Thymus (tissue), 11 donors: ENCODE data around the gene PAN2. TPM values are rescaled to one million over a fixed set of nuclear protein-coding genes. Genes with fewer than 3 reads are reported as not detected.
"Not testable (repeated sequence)": the region's sequence is repeated elsewhere in the genome, so short reads cannot be mapped to it uniquely, and the experiment has no call there.

Experiments
- DNase-seq, 9 donors: peaks; one replicate each; pipeline ENCODE4 v3.0.0-alpha.2; 2013; ENCODE audit warnings: low spot score in 9 of 9, low read depth in 6 of 9, missing footprints in 1 of 9
- H3K27ac ChIP-seq, 2 donors: one replicate each; pipeline ENCODE4 v1.5.1; 2013; ENCODE audit warnings: control low read depth in 1 of 2, low read depth in 1 of 2, low read length in 1 of 2, mild to moderate bottlenecking in 1 of 2, moderate library complexity in 1 of 2
- H3K27me3 ChIP-seq, 2 donors: one replicate each; pipeline ENCODE4 v1.5.1; 2013; ENCODE audit warnings: low read length in 1 of 2; ENCODE audit not compliant: control insufficient read depth in 2 of 2, insufficient read depth in 1 of 2
- H3K36me3 ChIP-seq, 2 donors: one replicate each; pipeline ENCODE4 v1.5.1; 2013; ENCODE audit warnings: low read length in 1 of 2, mild to moderate bottlenecking in 1 of 2, moderate library complexity in 1 of 2; ENCODE audit not compliant: control insufficient read depth in 2 of 2, insufficient read depth in 2 of 2
- H3K4me1 ChIP-seq, 2 donors: one replicate each; pipeline ENCODE4 v1.5.1; 2013; ENCODE audit warnings: low read length in 2 of 2; ENCODE audit not compliant: control insufficient read depth in 2 of 2, insufficient read depth in 2 of 2
- H3K4me3 ChIP-seq, 2 donors: one replicate each; pipeline ENCODE4 v1.5.1; 2013; ENCODE audit warnings: low read length in 2 of 2, control low read depth in 1 of 2, mild to moderate bottlenecking in 1 of 2
- H3K9me3 ChIP-seq, 2 donors: one replicate each; pipeline ENCODE4 v1.5.1; 2013; ENCODE audit warnings: low read length in 1 of 2, mild to moderate bottlenecking in 1 of 2; ENCODE audit not compliant: control insufficient read depth in 2 of 2, insufficient read depth in 1 of 2
- WGBS: extraction: QIAGEN DNeasy Blood & Tissue Kit; methylation state at CpG from one replicate; pipeline ENCODE4 v1.1.7; 2013; 5-methylcytosine and 5-hydroxymethylcytosine counted together
- polyA plus RNA-seq: library from polyadenylated mRNA; stranded (reverse); fragments of 200-250 nt; gene quantifications from one replicate; pipeline ENCODE4 v1.2.3, GENCODE V29; 2013
- total RNA-seq: library from RNA; stranded (reverse); fragments of 120-200 nt; gene quantifications from one replicate; pipeline ENCODE4 v1.2.4, GENCODE V29; 2013
- donor health status: healthy.

PAN2 gene
- total and polyA plus RNA-seq, 2 donors, result 36.3 to 71.4 TPM

- Histone ChIP-seq H3K36me3 (peaks cover 51 to 72% of the 10 kb centered on the region in 2 donors), H3K4me3 (no peak overlapping the region), H3K27ac (no peak overlapping the region), H3K9me3 (no peaks in the 10 kb centered on the region), H3K4me1 (no peaks in the 10 kb centered on the region), H3K27me3 (no peaks in the 10 kb centered on the region)
- 95% methylated on average over 4 of the region's 4 CpGs for WGBS
- DNase-seq, result no peak
These were observed 47.6 kb downstream of the PAN2 start for GRCh38 chr12:56286044-56286830.

- not testable (repeated sequence) for H3K27ac ChIP-seq
These were observed 49.5 kb downstream of the PAN2 start for GRCh38 chr12:56284263-56284662.

DNA sequence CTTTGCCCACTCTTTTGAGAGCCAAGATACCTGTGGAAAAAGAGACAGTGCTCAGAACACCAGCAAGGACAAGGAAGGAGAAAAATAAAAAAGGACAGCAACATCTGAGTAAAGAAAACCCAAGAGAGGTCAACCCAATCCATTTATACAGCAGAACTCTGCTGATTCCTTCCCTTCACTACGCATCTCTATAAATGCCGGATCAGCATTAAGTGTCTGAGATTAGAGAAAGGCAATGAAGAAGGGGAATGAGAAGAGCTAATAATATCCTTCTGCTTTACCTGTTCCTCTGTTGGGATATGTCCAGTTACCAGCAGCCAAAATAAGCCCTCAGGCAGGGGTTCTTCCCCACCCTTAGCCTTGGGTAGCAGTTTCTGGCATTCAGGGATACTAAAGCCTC, 51.2 kb downstream of the PAN2 start:
- 96% methylated on average over 2 of the region's 2 CpGs for whole genome bisulfite sequencing
- no peaks in the 10 kb centered on the region for H3K9me3 ChIP-seq
- no peak overlapping the region for H3K27ac ChIP-seq

More at GRCh38 chr12:56284263-56284662, 49.5 kb downstream of the PAN2 start:
- not testable (repeated sequence) for H3K27me3 ChIP-seq, H3K9me3 ChIP-seq, H3K4me3 ChIP-seq, DNase-seq, H3K4me1 ChIP-seq
- H3K36me3 ChIP-seq, result peaks cover 59 to 73% of the 10 kb centered on the region in 2 donors
- 98% methylated on average over 5 of the region's 5 CpGs for WGBS

DNA sequence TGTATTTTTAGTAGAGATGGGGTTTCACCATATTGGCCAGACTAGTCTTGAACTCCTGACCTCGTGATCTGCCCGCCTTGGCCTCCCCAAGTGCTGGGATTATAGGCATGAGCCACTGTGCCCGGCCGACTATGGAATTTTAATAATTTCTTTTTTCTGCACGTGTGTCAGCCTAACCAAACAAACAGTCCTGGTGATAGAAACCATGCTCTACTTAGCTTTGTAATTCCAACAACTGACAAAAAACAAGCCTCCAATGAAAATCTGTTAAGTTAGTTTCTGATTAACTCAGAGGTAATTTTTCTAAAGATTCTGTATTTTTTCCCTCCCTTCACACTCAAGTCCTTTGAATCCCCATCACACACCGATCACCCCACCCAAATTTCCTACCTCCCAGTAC, 51.8 kb downstream of the PAN2 start:
- 96% methylated on average over 6 of the region's 6 CpGs for WGBS
- peaks cover 77 to 80% of the 10 kb centered on the region in 2 donors for H3K36me3 ChIP-seq
- no peak for DNase-seq
- H3K4me3 ChIP-seq, result no peak overlapping the region
- H3K27ac ChIP-seq, result no peak overlapping the region
- H3K27me3 ChIP-seq, result no peaks in the 10 kb centered on the region
- no peaks in the 10 kb centered on the region for H3K9me3 ChIP-seq
- H3K4me1 ChIP-seq, result no peaks in the 10 kb centered on the region

More for the DNA sequence above, 51.2 kb downstream of the PAN2 start:
- H3K4me3 ChIP-seq, result no peak overlapping the region
- H3K27me3 ChIP-seq, result no peaks in the 10 kb centered on the region
- H3K4me1 ChIP-seq, result no peaks in the 10 kb centered on the region
- DNase-seq, result no peak
- H3K36me3 ChIP-seq, result peaks cover 76 to 77% of the 10 kb centered on the region in 2 donors

DNA sequence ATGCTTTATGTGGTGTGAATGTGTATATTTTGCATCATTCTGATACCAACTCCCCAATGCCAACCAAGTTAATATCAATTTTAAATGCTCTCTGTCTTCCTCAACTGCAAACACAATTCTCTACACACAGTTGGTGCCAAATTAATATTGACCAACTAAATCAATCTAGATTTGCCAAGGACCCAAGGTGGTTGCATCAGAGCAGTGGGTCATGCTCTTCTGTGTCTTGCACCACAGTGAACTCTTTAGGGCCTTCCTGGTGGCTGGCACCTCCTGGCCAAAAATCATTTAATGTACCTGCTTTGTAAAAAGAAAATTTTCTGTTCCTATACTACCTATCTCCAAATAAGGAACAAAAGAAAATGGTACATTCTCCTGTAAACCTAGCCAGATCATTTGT, 53.0 kb downstream of the PAN2 start:
- H3K9me3 ChIP-seq, result no peaks in the 10 kb centered on the region
- no peak for DNase-seq
- H3K36me3 ChIP-seq, result peaks cover 76 to 77% of the 10 kb centered on the region in 2 donors
- no peaks in the 10 kb centered on the region for H3K4me1 ChIP-seq
- H3K4me3 ChIP-seq, result no peak overlapping the region
- H3K27ac ChIP-seq, result no peak overlapping the region
- H3K27me3 ChIP-seq, result no peaks in the 10 kb centered on the region

GRCh38 chr12:56278905-56279304, 54.9 kb downstream of the PAN2 start:
- WGBS, result 97% methylated on average over 3 of the region's 3 CpGs
- DNase-seq, result no peak
- H3K4me3 ChIP-seq, result no peak overlapping the region
- no peaks in the 10 kb centered on the region for H3K4me1 ChIP-seq
- no peak overlapping the region for H3K27ac ChIP-seq
- peaks cover 77 to 84% of the 10 kb centered on the region in 2 donors for H3K36me3 ChIP-seq
- no peaks in the 10 kb centered on the region for H3K27me3 ChIP-seq
- H3K9me3 ChIP-seq, result no peaks in the 10 kb centered on the region

DNA sequence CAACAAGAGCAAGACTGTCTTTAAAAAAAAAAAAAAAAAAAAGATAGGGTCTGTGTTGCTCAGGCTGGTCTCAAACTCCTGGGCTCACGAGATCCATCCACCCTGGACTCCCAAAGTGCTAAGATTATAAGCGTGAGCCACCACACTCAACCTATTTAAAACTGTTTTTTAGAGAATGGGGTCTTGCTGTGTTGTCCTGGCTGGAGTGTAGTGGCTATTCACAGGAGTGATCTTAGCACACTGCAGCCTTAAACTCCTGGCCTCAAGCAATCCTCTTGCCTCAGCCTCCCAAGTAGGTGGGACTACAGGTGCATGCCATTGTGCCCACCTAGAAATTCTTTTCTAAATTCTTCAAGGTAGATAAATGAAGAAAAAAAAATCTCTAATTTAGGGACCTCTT, 59.5 kb downstream of the PAN2 start:
- DNase-seq, result no peak
- H3K9me3 ChIP-seq, result no peaks in the 10 kb centered on the region
- WGBS, result 97% methylated on average over 2 of the region's 2 CpGs

DNA sequence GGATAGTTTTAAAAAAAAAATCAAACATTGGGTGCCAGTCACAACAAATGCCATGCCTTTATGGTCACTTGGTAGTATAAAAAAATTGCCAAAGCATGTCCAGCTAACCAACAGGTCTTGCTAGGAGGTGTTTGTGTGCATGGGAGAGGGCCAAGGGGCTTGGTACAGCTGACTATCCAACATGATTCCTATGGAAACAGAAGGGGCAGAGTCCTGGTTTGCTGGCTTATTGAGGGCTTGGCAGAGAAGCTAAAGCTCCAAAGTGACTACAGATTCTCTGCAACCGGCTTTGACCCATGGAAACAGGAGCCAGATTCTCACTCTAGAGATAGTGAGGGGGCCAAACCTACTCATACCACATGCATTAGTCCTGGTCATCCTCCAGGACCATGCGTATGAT, 61.3 kb downstream of the PAN2 start:
- H3K27ac ChIP-seq, H3K4me1 ChIP-seq, DNase-seq, H3K9me3 ChIP-seq, H3K27me3 ChIP-seq, H3K4me3 ChIP-seq: not testable (repeated sequence)
- H3K36me3 ChIP-seq, result peaks cover 48 to 73% of the 10 kb centered on the region in 2 donors
- 98% methylated on average over 2 of the region's 2 CpGs for WGBS

More for the DNA sequence above, 59.5 kb downstream of the PAN2 start:
- Histone ChIP-seq H3K4me1 (no peaks in the 10 kb centered on the region), H3K27me3 (no peaks in the 10 kb centered on the region), H3K4me3 (no peak overlapping the region), H3K36me3 (peaks cover 66 to 84% of the 10 kb centered on the region in 2 donors), H3K27ac (no peak overlapping the region)

DNA sequence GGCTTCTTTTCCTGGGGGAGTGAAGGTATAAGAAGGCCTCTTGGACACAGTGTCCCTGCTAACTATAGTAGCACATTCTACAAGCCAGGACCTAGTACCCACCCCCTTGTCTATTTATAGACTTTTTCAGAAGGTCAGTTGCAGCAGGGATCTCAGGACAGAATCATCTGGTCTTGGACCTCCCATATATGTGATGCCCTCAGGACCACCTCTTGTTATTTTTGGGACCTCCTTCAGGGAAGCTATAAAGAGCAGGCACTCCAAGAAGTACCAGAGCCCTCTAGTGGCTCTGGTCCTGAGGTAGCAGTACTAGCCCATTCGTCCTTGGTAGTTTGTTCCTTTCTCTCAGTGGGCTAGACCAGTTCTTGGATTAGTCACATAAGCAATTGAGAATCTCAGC, 62.8 kb downstream of the PAN2 start:
- DNase-seq, result peak in 3 of 9 donors; percentile 15 to 31 (median 15)
- H3K4me1 ChIP-seq, result peaks cover 2 to 12% of the 10 kb centered on the region in 2 donors
- peaks cover 44 to 67% of the 10 kb centered on the region in 2 donors for H3K36me3 ChIP-seq
- H3K27ac ChIP-seq, result no peak overlapping the region
- H3K27me3 ChIP-seq, result no peaks in the 10 kb centered on the region
- WGBS, result 50% methylated on average over 1 of the region's 1 CpG
- no peaks in the 10 kb centered on the region for H3K9me3 ChIP-seq
- H3K4me3 ChIP-seq, result no peak overlapping the region
